HG02588 (cell line): ENCODE data around the gene RNPC3.

ENCODE experiments used
- ATAC-seq: cut with Tn5 transposase; IDR thresholded peaks from one replicate; pipeline ENCODE4 v1.9.1; 2021; ENCODE audit warnings: mild to moderate bottlenecking, moderate library complexity; ENCODE audit not compliant: unreplicated experiment

The RNPC3 gene, protein sequence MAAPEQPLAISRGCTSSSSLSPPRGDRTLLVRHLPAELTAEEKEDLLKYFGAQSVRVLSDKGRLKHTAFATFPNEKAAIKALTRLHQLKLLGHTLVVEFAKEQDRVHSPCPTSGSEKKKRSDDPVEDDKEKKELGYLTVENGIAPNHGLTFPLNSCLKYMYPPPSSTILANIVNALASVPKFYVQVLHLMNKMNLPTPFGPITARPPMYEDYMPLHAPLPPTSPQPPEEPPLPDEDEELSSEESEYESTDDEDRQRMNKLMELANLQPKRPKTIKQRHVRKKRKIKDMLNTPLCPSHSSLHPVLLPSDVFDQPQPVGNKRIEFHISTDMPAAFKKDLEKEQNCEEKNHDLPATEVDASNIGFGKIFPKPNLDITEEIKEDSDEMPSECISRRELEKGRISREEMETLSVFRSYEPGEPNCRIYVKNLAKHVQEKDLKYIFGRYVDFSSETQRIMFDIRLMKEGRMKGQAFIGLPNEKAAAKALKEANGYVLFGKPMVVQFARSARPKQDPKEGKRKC

DNA sequence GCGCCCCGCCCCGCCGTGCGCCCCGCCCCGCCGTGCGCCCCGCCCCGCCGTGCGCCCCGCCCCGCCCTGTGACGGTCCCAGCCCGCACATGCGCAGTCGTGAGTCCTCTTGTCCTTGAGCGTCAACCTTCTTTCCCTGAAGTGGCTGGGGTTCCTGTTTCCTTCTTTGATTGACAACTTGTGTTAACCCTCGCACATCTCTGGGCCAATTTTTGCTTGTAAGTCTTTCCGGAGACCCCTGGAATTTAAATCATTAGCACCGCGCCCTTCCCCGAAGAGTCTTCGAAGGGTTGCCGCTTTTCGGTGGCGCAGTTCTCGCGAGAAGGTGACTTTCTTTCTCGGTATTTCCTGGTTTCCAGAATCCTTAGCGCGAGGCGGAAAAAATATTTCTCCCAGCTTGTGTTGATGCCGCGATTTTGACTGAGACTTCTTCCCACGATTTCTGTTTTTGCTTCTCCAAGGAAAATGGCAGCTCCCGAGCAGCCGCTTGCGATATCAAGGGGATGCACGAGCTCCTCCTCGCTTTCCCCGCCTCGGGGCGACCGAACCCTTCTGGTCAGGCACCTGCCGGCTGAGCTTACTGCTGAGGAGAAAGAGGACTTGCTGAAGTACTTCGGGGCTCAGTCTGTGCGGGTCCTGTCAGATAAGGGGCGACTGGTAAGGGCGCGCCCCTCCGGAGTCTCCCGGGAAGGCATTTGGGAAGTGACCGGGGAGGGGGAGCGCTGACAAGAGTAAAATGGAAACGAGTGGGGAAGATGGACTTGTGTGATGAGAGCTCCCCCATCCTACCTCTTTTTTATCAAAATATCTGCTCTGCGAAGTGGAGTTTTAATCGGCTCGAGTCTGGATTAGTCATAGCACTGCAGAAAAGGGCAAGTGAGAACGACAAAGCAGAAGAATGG is at the start of gene RNPC3:
TSS of gene RNPC3 (plus strand) at position 93 of the 901 bp plus-strand sequence. CDS start at position 465, 372 bp downstream.
- peak; percentile 80 for ATAC-seq

DNA sequence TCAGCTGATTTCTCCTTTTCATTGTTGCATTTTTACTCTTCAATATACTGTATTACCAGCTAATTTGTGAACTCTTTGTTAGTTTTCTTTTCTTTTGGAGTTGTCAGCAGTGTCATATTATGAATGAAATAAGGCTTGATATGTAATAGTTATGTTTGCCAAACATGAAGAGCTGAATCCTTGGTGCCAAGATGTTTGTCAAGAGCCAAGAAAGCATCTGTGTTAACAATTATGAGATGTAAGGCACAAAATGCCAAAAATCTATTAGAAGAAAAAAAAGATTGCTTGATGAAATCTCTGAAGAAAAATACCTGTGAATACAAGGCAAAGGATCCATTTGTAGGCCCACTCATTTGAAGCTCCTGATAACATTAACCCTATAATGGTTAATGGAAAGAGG is 48.4 kb upstream of the RNPC3 start:
- no peak for ATAC-seq

DNA sequence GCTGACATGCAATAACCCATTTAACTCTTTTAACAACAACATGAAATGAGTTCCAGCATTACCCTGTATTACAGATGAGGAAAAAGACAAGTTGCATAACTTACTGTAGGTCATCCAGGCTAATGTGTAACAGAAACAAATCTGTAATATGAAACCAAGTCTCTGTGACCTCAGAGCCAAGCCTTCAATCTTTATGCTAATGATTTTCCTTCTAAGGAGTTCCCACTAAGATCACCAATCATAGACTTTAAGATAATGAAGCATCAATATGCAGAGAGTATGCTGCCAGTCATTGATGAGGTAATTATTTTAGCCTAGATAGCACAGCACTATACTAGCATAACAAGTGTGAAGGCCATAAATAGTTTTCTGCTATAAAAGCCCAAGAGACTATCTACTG is 35.6 kb upstream of the RNPC3 start:
- peak; percentile 54 for ATAC-seq

DNA sequence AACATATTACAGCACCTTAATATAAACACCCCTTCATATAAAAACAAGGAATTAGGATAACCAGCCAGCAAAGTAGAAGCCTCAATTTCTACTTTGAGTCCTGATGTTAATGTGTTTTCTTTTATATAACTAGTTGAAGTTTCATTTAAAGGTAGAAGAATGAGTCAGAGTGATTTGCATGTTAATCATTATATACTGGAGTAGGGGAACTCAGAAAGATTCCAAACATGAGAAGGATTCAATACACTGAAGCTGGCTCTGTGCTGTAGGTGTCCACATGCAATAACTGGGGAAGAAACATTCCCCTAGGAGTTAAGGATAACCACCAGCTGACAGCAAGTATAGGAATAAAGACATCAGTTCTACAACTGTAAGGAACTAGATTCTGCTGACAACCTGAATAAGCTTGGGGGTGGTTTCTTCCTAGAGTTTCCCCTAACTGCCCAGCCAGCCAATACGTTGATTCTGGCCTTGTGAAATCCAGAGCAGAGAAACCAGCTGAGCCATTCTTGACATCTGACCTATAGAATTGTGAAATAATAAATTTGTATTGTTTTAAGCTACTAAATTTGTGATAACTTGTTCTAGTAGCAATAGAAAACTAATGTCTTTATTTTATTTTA is 33.4 kb upstream of the RNPC3 start:
- no peak for ATAC-seq

DNA sequence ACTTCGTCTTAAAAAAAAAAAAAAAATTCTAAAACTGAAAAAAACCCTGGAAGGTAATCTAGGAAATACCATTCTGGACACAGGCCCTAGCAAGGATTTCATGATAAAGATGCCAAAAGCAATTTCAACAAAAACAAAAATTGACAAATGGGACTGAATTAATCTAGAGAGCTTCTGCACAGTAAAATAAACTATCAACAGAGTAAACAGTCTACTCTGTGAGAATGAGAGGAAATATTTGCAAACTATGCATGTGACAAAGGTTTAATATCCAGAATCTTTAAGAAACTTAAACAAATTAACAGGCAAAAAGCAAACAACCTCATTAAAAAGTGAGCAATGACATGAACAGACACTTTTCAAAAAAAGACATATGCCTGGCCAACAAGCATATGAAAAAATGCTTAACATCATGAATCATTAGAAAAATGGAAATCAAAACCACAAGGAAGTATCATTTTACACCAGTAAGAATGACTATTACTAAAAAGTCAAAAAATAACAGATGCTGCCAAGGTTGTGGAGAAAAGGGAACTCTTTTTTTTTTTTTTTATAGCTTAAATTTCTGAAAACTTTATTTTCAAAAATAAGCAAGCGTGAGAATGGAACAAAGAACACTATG is 29.4 kb upstream of the RNPC3 start:
- ATAC-seq, result no peak

DNA sequence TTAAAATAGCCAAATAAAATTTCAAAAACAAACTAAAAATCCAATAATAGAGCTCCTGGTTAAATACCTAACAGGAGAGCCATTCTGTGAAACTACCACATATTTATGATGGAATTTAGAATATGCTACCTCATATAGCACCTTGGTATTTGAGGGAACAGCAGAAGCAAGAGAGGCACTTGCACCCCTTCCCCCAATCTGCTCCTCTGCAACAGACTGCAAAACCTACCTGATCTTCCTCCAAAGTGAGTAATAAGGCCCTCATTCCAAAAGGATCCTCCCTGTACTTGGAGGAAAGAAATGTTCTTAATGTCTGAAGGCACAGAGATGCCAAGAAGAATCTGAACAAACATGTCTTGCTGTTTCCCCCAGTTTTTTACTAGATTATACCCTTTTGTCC is 28.1 kb upstream of the RNPC3 start:
- ATAC-seq, result no peak

DNA sequence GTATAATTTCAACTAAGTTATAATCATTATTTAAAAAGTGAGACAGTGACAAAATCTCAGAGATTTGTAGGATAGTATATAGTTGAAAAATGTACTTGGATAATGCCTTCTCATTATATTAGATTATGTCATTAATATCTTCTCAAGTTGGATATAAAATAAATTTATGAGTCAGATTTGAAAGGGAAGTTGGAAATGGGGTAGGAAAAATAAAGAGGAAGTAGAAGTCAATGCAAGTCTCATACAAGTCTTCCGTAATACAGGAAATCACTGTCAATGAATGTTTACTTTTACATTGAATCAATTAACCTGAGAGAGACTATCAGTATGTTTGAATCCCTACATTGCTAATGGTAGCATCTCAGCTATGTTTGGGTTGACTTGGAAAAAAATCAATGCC is 16.2 kb upstream of the RNPC3 start:
- no peak for ATAC-seq

DNA sequence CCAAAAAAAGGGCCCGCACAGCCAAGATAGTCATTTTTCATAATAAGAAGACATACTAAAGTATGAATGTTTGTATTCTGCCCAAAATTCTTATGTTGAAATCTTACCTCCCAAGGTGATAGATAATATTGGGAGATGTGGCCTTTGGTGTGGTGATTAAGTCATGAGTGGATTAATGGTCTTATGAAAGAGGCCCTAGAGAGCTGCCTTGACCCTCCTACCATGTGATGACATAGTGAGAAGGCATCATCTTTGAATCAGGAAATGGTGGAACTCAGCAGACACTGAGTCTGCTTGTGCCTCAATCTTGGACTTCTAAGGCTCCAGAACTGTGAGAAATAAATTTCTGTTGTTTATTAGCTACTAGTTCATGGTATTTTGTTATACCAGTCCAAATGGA is 11.8 kb upstream of the RNPC3 start:
- ATAC-seq, result no peak

DNA sequence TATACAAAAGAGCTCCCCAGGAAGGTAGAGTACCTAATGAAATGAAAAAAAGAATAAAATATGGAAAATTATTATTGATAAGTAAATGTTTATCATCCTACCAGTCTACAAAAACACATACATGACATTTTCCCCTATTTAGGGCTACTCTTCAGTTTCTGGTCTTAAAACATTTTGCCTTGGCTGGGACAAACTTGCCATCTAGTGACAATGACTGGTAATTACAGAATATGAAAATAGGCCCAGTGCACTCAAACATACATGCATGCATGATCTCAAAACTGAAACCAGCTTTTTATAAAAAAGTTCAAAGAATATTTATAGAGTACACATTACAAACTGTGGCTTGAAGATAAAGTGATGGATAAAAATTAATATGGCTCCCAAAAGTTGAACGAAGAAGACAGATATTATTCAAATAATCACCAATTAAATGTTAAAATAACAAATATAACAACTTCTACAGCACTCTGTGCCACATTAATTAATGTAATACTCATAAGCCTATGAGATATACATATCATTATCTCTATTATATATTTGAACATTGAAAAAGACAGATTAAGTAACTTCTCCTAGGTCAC is 10.5 kb upstream of the RNPC3 start:
- ATAC-seq, result peak; percentile 75

DNA sequence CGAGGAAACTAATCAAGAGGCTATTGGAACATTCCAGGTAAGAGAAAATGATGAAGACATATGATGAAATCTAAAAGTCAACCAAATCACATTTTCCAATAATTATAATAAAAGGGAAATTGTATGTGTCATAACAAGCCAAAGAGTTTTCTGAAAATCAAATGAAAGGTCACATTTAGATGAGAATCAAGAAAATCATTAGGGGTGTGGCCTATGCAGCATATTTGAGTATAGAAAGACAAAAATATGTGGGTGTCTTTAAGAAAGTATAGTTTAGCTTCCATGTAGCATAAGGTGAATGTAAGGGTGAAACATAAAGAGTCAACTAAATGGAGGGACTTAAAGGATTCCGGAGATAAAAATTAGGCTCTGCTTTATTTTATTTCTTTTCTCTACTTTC is 9.2 kb upstream of the RNPC3 start:
- no peak for ATAC-seq

DNA sequence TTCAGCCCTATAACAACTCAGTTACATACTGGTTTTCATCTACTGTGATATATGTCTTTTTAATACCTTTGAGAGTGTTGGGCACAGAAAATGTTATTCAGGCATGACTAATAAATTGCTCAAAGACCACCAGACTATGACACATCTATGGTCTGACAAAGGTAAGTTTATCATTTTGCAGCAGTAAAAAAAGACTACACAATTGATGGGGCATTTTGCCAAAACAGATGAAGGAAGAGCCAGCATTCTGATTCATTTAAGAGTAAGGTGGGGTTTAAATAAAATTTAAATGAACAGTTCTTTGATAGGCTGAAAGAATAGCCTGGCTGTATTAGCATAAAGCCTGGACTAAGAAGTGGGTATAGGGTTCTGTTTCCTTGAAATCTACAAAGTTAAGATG is 8.8 kb upstream of the RNPC3 start:
- no peak for ATAC-seq

DNA sequence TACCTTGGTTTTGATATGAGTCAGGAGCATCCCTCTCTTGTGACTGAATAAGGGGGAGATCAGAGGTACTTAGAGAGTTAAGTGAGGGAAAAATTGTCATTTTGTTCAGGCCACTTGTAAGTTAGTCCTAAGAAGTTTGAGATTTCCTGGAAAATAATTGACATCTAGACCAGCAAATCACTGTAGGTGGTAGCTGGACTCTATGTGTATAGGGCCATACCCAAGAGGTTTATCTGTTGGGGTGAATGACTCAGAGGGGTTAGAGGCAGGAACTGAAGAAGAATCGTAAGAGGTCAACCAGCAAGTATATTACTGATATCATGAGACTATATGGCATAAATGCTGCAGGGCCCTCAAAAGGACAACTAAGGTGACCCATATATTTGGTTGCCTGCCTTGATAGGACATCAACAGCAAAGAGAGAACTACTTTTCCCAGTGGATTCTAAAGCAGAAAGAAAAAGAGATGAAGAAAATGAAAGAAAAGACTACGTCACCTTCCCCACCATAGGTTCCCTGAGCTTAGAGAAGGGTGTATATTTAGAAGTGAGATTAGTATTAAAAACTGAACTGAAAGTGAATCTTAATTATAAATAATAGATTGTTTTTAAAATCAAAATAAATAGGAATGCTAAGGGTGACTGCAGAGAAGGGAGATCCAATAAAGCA is 8.0 kb upstream of the RNPC3 start:
- peak; percentile 86 for ATAC-seq

DNA sequence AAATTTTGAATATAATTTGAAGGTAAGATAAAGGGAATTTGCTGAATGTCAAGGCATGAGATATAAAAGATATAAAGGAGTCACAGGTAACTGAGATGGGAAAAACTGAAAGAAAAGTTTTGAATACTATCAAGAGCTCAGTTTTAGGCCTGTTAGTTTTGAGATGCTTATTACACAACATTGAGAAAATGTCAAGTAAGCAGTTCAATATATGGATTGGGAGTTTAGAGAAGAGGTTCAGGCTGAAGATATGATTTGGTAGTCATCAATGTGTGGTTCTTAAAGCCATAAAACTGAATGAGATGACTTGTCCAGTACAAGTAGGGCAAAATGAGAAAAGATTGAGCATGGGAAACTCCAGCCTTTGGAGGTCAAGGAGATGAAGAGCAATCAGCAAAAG is 4.7 kb upstream of the RNPC3 start:
- ATAC-seq, result no peak

DNA sequence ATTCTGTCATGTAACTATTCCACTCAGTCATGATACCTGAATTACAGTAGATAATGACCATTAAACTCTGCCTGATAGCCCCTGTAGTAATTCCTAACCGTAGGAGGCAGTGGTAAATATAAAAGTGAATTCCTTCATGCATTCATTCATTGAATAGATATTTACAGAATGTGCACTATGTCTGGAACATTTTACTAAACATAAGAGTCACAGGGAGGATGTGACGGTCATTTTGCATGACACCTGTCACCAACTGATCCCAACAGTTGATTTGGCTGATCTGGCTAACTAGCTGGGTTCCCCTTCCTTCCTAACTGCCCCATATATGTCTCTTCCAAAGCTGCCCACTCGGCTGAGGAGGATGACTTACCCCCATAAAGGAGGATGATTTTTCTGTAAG is 2.2 kb upstream of the RNPC3 start:
- ATAC-seq, result no peak

DNA sequence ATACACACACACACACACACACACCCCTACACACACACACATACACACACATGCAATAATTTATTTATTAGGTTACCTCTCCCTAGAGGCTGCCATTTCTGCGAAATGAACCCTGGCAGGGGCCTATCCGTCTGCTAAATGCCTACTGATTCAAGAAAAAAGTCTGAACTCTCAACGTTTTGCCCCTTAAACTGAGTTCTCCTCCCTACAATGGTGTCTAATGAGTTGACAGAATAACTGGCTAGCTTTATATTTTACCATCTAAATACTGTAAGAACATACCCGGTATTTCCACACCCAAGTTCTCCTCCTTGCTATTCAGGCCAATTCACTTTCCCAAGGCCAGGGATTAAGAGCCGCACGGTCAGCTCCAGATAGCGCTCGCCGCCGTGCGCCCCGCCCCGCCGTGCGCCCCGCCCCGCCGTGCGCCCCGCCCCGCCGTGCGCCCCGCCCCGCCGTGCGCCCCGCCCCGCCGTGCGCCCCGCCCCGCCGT is 339 bp upstream of the RNPC3 start:
- ATAC-seq, result peak; percentile 56

DNA sequence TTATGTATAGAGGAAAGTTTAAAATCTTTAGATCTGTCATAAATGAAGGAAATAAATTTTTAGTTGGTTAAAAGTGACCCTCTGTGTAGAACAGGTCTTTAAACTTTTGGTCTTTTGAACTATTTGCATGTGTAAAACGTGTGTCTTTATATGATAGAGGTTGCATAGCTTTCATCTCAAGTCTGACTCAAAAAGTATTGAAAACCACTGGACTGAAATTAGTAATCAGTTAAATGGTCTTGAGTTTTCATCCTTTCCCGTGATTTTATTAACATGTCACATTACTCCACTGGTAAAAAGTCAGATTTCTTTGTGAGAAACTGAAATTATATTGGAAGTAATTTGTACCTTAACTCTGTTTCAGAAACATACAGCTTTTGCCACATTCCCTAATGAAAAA is 1.8 kb downstream of the RNPC3 start:
- no peak for ATAC-seq

DNA sequence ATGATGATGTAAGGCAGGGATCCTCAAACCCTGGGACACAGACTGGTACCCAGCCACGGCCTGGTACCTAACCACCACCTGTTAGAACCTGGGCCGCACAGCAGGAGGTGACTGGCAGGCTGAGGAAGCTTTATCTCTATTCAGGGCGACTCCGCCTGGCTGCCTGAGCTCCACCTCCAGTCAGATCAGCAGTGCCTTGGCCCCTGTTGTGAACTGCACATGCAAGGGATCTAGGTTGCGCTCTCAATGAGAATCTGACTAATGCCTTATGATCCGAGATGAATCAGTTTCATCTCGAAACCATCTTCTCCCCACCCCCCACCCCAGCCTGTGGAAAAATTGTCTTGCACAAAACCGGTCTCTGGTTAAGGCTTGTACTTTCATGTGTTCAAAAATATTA is 4.2 kb downstream of the RNPC3 start:
- ATAC-seq, result no peak

DNA sequence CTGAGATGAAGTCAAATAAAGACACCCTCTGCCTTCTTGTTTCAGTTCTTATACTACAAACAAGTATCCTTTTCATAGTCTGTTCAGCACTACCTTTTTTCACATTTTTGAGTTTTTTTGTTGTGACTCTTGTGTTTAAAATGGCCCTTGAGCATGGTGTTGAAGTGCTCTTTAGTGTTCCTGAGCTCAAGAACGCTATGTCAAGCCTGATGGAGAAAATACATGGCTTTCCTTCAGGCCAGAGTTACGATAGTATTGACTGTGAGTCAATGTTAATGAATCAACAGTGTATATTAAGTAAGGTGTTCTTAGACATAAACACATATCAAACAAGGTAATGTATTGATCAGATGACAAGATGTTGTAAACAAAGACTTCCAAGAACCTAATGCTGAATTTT is 12.7 kb downstream of the RNPC3 start:
- ATAC-seq, result no peak

DNA sequence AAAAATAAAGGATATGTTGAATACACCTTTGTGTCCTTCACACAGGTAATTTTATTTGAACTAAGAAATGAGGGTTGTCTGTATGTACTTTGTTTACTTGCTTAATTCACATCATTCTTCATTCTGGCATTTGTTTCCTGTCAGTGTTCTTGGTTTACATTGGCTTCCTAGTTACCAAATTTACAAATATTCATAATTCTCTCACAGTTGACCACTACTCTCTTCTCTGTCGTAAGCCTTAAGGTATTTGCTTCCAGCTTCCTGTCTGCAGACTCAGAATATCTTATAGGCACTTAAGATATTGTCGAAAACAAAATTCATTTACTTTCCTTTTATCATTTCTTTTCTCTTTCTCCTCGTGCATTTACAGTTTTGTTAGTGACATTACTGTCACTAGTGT is 15.9 kb downstream of the RNPC3 start:
- ATAC-seq, result no peak

DNA sequence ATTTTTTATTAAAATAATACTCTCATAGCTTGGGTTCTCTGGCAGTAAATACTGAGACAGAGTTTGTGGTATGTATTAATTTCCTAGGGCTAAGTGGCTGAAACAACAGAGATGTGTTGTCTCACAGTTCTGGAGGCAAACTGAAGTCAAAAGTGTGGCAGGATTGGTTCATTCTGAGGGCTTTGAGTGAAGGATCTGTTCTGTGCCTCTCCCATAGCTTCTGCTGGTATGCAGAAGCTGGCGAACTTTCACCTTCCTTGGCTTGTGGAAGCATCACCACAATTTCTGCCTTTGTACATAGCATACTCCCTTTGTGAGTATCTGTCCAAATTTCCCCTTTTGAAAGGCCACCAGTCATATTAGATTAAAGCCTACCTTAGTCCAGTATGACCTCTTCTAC is 21.0 kb downstream of the RNPC3 start:
- no peak for ATAC-seq
